Retinal pigment epithelial cell (primary cell): ENCODE measurements around the gene SRCAP.

Experiments used
- DNase-seq: peaks from one replicate; pipeline ENCODE4 v3.0.0-alpha.2; 2010; ENCODE audit warnings: low read depth
- H3K4me3 ChIP-seq: 2 replicates; pipeline ENCODE4 v1.5.1; 2011; ENCODE audit warnings: mild to moderate bottlenecking, low read length, control low read depth, moderate library complexity
- CTCF ChIP-seq: conservative IDR thresholded peaks from 2 replicates; pipeline ENCODE4 v1.5.1; 2011; ENCODE audit warnings: low read depth, low read length, control low read depth, inconsistent platforms

Gene SRCAP

GRCh38 chr16:30750876-30751465 is 52.0 kb downstream of the SRCAP start:
- H3K4me3 ChIP-seq, result no peak overlapping the region
- DNase-seq, result no peak
- TF ChIP-seq CTCF, result no peak

DNA sequence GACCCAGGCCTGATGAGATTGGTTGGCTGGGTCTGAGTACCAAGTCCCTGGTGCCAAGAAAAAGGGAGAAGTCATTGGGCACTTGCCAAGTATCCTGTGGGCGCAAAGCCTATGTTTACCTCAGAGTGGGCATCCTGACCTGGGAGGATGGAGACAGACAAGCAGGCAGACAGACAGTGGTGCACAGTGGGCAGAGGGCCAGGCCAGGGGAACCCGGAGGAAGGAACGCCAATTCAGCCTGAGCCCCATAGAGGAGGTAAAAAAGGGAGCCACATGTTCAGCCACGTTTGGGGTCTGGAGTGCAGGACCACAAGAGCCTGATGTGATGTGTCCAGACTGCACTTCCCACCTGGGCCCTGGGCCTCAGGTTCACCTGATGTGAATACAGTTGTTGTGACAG is 54.6 kb downstream of the SRCAP start:
- no peak for DNase-seq
- TF ChIP-seq CTCF, result no peak
- H3K4me3 ChIP-seq, result no peak overlapping the region

DNA sequence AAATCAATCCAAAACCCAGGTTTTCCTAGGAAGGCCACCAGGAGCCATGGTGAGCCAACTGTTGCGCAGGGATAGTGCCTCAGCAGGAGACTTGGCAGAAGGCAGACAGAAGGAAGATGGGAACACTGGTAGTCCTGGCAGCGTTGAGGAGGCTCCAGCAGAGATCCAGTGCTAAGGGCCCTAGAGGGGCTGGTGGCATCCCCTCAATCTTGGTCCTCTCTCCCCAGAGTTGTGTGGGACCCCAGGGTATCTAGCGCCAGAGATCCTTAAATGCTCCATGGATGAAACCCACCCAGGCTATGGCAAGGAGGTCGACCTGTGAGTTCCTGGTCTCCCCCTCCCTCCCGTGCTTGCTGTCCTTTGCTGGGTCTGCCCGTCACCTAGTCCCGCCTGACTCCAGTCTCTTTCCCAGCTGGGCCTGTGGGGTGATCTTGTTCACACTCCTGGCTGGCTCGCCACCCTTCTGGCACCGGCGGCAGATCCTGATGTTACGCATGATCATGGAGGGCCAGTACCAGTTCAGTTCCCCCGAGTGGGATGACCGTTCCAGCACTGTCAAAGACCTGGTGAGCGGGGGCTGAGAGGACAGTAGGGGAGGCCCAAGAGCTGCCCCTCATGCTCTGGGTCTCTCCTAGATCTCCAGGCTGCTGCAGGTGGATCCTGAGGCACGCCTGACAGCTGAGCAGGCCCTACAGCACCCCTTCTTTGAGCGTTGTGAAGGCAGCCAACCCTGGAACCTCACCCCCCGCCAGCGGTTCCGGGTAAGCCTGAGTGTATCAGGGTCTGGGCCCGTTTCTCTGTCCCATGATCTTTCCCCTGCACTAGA is 57.2 kb downstream of the SRCAP start:
- H3K4me3 ChIP-seq, result no peak overlapping the region
- DNase-seq, result no peak
- no peak for TF ChIP-seq CTCF

GRCh38 chr16:30756781-30757100 is 57.8 kb downstream of the SRCAP start:
- no peak for TF ChIP-seq CTCF
- DNase-seq, result no peak
- no peak overlapping the region for H3K4me3 ChIP-seq

- TF ChIP-seq CTCF, result no peak
- no peak overlapping the region for H3K4me3 ChIP-seq
Observed at GRCh38 chr16:30757316-30757715, 58.3 kb downstream of the SRCAP start.

GRCh38 chr16:30758988-30759491 is 60.1 kb downstream of the SRCAP start:
- no peak for DNase-seq
- H3K4me3 ChIP-seq, result no peak overlapping the region
- no peak for TF ChIP-seq CTCF

More at GRCh38 chr16:30757316-30757715, 58.3 kb downstream of the SRCAP start:
- no peak for DNase-seq
